OCI-LY3 (cell line): ENCODE results near the gene RETREG1.

Experiments used
- CTCF ChIP-seq: fragments of 200-600, 300-600 bp; sonication (generic); IDR thresholded peaks from 2 replicates; pipeline ENCODE4 v1.5.1; 2014; ENCODE audit warnings: antibody characterized with exemption, low read length, low read depth
- EZH2phosphoT487 ChIP-seq: fragments of 200-600 bp; shearing (Covaris generic); IDR thresholded peaks from 2 replicates; pipeline ENCODE4 v1.6.1; 2018; ENCODE audit warnings: antibody characterized with exemption, mixed run types, low read depth

GRCh38 chr5:16504571-16504970, 112.2 kb downstream of the RETREG1 start:
- no peak for TF ChIP-seq CTCF
- no peak for TF ChIP-seq EZH2phosphoT487
